A673 (cell line): Measurements from ENCODE around the gene PPP4C.

Experiments used
- EZH2 ChIP-seq: fragments of 200-600 bp; sonication (generic); IDR thresholded peaks from 2 replicates; pipeline ENCODE4 v1.6.1; 2017; ENCODE audit warnings: borderline replicate concordance, low read depth, mild to moderate bottlenecking, mixed read lengths, antibody characterized with exemption, low read length; ENCODE audit not compliant: poor library complexity, severe bottlenecking
- TF ChIP-seq, protein P1 (sequence below): fragments of 300-800, 200-600 bp; sonication (generic); conservative IDR thresholded peaks from 2 replicates; pipeline ENCODE4 v1.5.1; 2017; ENCODE audit warnings: low read depth, mild to moderate bottlenecking, antibody characterized with exemption, low read length, moderate library complexity, mixed read lengths

DNA sequence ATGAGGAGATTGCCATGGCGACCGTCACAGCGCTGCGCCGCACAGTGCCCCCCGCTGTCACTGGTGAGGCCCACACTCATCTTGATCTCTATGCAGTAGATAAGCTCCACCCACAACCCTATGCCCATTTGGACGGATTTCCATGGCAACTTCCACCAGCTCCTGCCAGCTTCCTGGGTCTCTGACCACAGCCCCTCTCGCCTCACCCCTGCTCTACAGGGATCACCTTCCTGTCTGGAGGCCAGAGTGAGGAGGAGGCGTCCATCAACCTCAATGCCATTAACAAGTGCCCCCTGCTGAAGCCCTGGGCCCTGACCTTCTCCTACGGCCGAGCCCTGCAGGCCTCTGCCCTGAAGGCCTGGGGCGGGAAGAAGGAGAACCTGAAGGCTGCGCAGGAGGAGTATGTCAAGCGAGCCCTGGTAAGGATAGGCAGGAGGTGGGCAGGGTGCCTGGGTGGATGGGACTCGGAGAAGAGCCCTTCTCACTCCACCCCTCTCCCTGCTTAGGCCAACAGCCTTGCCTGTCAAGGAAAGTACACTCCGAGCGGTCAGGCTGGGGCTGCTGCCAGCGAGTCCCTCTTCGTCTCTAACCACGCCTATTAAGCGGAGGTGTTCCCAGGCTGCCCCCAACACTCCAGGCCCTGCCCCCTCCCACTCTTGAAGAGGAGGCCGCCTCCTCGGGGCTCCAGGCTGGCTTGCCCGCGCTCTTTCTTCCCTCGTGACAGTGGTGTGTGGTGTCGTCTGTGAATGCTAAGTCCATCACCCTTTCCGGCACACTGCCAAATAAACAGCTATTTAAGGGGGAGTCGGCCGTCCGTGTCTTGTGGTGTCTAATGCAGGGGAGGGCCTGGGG, 6.0 kb upstream of the PPP4C start:
- TF ChIP-seq, protein P1, sequence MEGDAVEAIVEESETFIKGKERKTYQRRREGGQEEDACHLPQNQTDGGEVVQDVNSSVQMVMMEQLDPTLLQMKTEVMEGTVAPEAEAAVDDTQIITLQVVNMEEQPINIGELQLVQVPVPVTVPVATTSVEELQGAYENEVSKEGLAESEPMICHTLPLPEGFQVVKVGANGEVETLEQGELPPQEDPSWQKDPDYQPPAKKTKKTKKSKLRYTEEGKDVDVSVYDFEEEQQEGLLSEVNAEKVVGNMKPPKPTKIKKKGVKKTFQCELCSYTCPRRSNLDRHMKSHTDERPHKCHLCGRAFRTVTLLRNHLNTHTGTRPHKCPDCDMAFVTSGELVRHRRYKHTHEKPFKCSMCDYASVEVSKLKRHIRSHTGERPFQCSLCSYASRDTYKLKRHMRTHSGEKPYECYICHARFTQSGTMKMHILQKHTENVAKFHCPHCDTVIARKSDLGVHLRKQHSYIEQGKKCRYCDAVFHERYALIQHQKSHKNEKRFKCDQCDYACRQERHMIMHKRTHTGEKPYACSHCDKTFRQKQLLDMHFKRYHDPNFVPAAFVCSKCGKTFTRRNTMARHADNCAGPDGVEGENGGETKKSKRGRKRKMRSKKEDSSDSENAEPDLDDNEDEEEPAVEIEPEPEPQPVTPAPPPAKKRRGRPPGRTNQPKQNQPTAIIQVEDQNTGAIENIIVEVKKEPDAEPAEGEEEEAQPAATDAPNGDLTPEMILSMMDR, result no peak
- TF ChIP-seq EZH2, result no peak
